AG04449 (cell line): ENCODE measurements around the gene GNLY.

Experiments used
- CTCF ChIA-PET: fragments of 350-600 bp; formaldehyde crosslinking; extraction: SDS; loops from one replicate; lab custom pipeline; 2021; ENCODE audit warnings: antibody characterized with exemption; lab: Yijun Ruan, JAX
- POLR2A ChIA-PET: fragments of 400-600, 350-600 bp; formaldehyde crosslinking; extraction: SDS; loops from one replicate; lab custom pipeline; 2020; ENCODE audit warnings: antibody characterized with exemption, inconsistent platforms; lab: Yijun Ruan, JAX
- DNase-seq: peaks from one replicate; pipeline ENCODE4 v3.0.0-alpha.2; 2010; ENCODE audit warnings: low read depth, low spot score
- H3K4me3 ChIP-seq: 2 replicates; pipeline ENCODE4 v1.5.1; 2011; ENCODE audit warnings: low read depth, mild to moderate bottlenecking, control low read depth, low read length
- TF ChIP-seq, protein P1 (sequence below): IDR thresholded peaks from one replicate; pipeline ENCODE4 v1.5.1; 2011; ENCODE audit warnings: mild to moderate bottlenecking, moderate library complexity, low read length, control low read depth, inconsistent platforms; ENCODE audit not compliant: insufficient read depth; ENCODE audit errors: missing control alignments

The GNLY gene

DNA sequence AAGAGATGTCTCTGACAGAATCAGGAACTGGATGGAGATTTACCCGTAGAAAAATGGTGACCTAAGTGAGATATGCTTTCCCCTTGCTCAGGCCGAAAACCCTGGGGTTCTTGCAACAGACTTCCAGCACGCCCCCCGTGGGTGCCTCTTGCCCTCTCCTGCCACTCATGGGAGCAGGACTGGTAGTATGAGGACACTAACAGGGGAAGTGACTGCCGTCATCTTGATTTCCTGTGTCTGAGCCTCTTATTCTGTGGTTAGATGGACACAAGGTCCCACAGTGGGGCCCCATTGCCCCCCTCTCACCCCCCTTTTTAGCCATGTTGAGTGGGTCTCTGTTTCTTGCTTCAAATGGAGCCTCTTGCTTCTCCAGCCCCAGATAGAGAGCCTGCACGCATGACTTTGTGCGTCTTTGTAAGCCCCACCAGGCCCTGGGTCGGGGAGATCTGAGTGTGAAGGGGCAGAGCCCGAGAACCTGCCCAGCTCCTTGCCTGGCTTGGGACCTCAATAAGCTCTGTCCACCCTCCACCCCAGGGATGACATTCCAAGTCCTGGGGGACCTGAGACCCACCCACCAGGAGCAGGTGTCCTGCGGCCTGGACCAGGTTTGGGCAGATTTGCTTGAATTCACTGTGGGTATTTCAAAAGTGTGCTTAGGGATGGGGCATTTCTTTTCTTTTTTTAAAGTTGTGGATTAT is 12.6 kb downstream of the GNLY start:
- TF ChIP-seq, protein P1, sequence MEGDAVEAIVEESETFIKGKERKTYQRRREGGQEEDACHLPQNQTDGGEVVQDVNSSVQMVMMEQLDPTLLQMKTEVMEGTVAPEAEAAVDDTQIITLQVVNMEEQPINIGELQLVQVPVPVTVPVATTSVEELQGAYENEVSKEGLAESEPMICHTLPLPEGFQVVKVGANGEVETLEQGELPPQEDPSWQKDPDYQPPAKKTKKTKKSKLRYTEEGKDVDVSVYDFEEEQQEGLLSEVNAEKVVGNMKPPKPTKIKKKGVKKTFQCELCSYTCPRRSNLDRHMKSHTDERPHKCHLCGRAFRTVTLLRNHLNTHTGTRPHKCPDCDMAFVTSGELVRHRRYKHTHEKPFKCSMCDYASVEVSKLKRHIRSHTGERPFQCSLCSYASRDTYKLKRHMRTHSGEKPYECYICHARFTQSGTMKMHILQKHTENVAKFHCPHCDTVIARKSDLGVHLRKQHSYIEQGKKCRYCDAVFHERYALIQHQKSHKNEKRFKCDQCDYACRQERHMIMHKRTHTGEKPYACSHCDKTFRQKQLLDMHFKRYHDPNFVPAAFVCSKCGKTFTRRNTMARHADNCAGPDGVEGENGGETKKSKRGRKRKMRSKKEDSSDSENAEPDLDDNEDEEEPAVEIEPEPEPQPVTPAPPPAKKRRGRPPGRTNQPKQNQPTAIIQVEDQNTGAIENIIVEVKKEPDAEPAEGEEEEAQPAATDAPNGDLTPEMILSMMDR, result no peak
- ChIA-PET POLR2A (interaction anchor here (1.0 to 1.3 kb wide), 2 partner anchors 43 to 58 kb away, joined by 3 read pairs; no protein-coding TSS in a partner anchor), CTCF (interaction anchor here (0.8 to 25.5 kb wide), 27 partner anchors 9 to 290 kb away, joined by 3 to 915 read pairs (median 6); partner anchors contain the start of genes GNLY and SFTPB)
- no peak overlapping the region for H3K4me3 ChIP-seq
- DNase-seq, result no peak

- TF ChIP-seq, protein P1, result peak; percentile 76
- ChIA-PET POLR2A (interaction anchor here (1.0 to 1.3 kb wide), 2 partner anchors 43 to 58 kb away, joined by 3 read pairs; no protein-coding TSS in a partner anchor), CTCF (interaction anchor here (0.8 to 25.5 kb wide), 27 partner anchors 9 to 778 kb away, joined by 3 to 915 read pairs (median 6); partner anchors contain the start of genes GNLY, SFTPB and ST3GAL5)
- DNase-seq, result no peak
- H3K4me3 ChIP-seq, result no peak overlapping the region
These were observed 13.1 kb downstream of the GNLY start for GRCh38 chr2:85707304-85707703.

DNA sequence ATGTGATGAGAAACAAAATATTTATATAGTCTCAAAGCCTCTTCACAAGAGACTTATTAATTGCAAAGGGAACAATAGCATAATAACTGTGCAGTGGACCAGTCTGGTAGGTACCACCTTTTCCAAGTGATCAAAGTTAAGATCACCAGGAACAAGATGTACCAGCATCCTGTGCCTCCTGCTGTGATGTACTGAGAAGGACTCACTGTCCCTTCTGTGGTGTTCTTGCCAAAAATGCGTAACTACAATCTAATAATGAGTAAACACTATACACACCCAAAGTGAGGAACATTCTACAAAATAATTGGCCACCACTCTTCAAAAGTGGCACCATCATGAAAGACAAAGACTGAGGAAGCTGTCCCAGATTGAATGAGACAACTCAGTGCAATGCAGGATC is 14.5 kb downstream of the GNLY start:
- DNase-seq, result no peak
- TF ChIP-seq, protein P1, result no peak
- CTCF ChIA-PET, result interaction anchor here (0.8 to 25.5 kb wide), 16 partner anchors 9 to 119 kb away, joined by 3 to 915 read pairs (median 10); partner anchors contain the start of gene GNLY
- POLR2A ChIA-PET, result no interaction called here
- H3K4me3 ChIP-seq, result no peak overlapping the region

GRCh38 chr2:85709401-85709811 is 15.2 kb downstream of the GNLY start:
- no peak overlapping the region for H3K4me3 ChIP-seq
- no peak for DNase-seq
- TF ChIP-seq, protein P1, result no peak
- ChIA-PET CTCF (interaction anchor here (0.8 to 25.5 kb wide), 9 partner anchors 10 to 118 kb away, joined by 3 to 915 read pairs (median 11); partner anchors contain the start of gene GNLY), POLR2A (no interaction called here)

GRCh38 chr2:85710687-85711577 is 16.8 kb downstream of the GNLY start:
- no peak overlapping the region for H3K4me3 ChIP-seq
- TF ChIP-seq, protein P1, result no peak
- POLR2A ChIA-PET, result no interaction called here
- CTCF ChIA-PET, result interaction anchor here (1.3 to 25.5 kb wide), 7 partner anchors 9 to 103 kb away, joined by 4 to 915 read pairs (median 51); partner anchors contain the start of gene GNLY
- no peak for DNase-seq
